ENCODE measurements around the gene LUZP2.

- TF ChIP-seq GATA2 (IDR thresholded peaks at IDR 0.05; ENCODE audit: low read depth, low read length): no peak
- TF ChIP-seq GATA3 (IDR thresholded peaks at IDR 0.05; ENCODE audit: low read depth, low read length): no peak
These were observed 561.0 kb downstream of the LUZP2 start for GRCh38 chr11:25057861-25058260.
